GM23248 (cell line): ENCODE results near the gene ABLIM1.

Experiments used
- EZH2 ChIP-seq: fragments of 200-600 bp; sonication (generic); IDR thresholded peaks from 2 replicates; pipeline ENCODE4 v1.6.1; 2018; ENCODE audit warnings: antibody characterized with exemption, mild to moderate bottlenecking; ENCODE audit not compliant: insufficient read depth, poor library complexity, severe bottlenecking
- EZH2phosphoT487 ChIP-seq: fragments of 200-600 bp; sonication (generic); IDR thresholded peaks from 2 replicates; pipeline ENCODE4 v1.6.1; 2018; ENCODE audit warnings: antibody characterized with exemption, moderate library complexity, mild to moderate bottlenecking, low read depth; ENCODE audit not compliant: insufficient read depth

DNA sequence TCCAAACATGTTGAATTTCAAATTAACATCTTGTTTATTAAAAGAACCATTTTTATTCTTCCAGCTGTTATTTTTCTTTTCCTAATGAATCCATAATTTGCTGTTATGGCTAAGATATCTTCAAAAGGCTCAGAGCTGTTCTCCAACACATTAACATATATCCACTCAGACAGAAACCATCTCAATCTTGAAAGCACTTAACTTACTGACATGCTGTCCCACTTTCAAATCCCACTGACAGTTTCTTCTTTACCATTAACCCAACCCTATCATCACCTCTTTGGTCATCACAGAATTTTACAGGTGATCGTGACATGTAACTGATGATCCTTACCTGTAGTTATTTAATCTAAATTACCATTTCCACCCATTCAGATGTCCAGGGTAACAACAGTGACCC, 178.2 kb downstream of the ABLIM1 start:
- TF ChIP-seq EZH2phosphoT487 (no peak), EZH2 (no peak)
